Stromal cell of bone marrow (primary cell): ENCODE measurements around the gene TBC1D9B.

Experiments used
- DNase-seq: peaks from one replicate; pipeline ENCODE4 v3.0.0-alpha.2; 2012; ENCODE audit warnings: low read depth

Gene TBC1D9B

DNA sequence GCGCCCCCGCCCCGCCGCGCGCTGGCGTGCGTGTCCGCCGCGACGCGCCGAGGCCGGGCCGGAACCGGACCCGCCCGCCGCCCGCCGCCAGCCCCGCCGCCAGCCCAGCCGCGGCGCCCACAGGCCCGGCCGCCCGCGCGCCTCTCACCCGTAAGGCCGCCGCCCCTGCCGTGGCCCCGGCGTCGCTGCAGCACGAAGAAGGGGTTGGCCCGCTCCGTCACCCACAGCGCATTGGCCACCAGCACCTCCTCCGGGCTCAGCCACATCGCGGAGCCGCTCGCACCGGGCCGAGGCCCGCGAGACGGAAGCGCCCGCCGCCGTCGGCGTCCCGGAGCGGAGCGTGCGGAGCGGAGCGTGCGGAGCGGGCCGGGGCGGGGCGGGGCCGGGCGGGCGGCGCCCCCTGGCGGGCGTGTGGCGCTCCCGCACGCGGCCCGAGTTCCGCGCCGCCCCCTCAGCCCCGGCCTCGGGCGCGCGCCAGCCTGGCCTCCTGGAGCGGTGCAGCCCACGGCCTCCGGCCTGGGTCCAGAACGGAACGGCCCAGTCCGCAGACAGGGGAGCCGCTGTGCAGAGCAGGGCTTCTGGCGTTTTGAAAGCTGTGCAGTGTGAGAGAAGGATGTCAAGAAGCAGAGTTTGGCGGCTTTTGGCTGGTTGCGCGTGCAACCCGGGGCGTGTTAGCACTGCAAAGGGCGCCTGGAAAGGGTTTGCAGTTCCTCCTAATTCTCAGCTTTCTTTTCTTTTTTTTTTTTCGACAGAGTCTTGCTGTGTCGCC, at the start of gene TBC1D9B:
TSS of gene TBC1D9B (minus strand) at position 342 of the 769 bp plus-strand sequence. CDS start at position 266, 76 bp downstream.
- DNase-seq = peak; percentile 39

DNA sequence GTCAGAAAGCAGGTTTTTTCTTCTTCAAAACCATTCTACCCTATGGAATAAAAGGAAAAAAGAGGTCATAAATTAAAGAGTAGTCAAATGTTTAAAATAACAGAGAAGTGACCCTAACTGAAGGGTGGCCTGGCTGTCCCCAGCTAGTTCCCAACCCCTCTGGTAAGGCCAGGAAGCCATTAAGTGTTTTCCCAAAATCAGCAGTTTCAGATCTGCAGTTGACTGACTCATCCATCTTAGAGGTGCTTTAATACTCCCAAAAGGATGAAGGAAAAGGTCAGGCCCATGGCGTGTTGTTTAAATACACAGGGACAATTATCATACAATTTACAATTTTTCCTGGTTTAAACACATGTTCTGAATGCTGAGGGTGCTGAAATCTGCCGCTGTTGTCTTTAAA, 47.9 kb upstream of the TBC1D9B start:
- DNase-seq = no peak

DNA sequence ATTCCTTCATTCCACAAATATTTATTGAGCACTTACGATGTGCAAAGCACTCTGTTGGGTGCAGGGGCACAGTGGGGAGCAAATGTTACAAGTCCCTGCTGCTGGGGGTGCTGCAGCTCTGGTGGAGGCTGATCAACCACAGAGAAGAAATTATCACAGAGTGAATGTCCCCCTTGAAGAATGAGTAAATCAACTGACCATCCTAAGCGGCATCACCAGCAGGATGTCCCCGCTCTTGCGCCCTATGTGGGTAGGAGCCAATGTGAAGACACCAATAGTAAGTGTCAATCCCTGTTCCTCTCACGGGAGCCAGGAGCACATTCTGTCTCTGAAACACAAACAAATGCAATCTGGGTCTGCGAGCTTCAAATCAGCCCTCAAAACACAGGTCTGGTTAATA, 47.4 kb upstream of the TBC1D9B start:
- DNase-seq = no peak

DNA sequence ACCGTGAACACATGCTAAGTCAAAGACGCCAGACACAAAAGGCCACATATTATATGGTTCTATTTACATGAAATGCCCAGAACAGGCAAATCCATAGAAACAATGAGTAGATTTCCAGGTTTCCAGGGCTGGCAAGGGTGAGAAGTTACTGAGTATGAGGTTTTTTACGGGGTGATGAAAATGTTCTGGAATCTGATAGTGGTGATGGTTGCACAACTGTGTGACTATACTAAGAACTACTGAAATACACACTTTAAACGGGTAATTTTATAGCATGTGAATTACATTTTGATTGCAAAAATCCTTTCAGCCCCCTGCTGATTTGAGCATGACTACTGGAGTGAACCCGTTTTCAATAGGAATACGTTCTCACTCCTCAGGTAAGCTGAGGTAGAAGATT, 46.7 kb upstream of the TBC1D9B start:
- no peak for DNase-seq

DNA sequence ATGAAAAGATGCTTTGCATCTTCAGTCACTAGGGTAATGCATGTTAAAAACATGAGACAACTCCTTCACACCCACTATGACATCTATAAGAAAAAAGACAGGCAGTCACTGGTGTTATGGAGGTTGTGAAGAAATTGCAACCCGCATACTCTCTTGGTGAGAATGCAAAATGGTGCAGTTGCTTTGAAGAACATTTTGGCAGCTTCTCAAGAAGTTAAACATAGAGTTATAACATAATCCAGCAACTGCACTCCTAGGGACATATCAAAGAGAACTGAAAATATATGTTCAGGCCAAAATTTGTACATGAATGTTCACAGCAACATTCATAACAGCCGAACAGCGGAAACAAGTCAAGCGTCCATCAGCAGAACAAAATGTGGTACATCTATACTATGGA, 46.3 kb upstream of the TBC1D9B start:
- no peak for DNase-seq

DNA sequence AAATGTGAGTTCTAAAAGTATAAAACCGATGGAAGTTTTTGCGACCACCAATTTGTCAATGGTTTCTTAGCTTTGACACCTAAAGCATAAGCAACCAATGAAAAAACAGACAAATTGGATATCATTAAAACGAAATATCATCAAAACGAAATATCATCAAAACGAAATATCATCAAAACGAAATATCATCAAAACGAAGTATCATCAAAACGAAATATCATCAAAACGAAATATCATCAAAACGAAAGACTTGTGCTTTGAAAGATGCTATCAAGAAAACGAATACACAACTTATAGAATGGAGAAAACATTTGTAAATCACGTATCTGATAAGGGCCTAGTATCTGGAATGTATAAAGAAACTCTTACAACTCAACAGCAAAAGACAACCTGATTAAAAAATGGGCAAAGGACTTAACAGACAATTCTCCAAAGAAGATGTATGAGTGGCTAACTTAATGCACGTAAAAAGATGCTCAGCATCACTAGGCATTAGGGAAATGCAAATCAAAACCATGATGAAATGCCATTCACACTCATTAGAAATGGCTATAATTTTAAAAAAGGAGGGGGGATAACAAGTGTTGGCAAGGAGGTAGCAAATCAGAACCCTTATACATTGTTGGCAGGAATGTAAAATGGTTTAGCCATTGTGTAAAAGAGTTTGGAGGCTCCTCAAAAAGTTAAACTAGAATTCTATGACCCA, 29.4 kb upstream of the TBC1D9B start:
- DNase-seq = no peak

DNA sequence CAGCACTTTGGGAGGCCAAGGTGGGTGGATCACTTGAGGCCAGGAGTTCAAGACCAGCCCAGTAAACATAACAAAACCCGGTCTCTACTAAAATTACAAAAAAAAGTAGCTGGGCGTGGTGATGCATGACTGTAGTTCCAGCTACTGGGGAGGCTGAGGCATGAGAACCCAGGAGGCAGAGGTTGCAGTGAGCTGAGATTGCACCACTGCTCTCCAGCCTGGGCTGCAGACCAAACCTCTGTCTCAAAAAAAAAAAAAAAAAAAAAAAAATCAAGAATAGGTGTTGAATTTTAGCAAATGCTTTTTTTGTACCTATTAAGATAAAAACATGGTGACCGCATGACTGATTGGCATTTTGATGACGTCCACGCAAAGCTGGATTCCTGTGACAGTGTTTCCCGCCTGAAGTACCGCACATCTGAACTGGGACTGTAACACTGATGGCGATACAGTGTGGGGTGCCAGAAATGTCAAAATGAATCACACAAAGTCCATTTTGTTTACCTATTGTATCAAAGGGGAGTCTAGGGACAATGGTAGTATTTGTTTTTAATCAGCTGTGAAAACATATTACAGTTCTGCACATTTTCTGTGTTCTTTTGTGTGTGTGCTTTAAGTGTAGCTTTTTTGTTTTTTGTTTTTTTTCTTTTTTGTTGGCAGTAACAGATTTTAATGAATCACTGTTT, 23.2 kb upstream of the TBC1D9B start:
- DNase-seq = no peak

DNA sequence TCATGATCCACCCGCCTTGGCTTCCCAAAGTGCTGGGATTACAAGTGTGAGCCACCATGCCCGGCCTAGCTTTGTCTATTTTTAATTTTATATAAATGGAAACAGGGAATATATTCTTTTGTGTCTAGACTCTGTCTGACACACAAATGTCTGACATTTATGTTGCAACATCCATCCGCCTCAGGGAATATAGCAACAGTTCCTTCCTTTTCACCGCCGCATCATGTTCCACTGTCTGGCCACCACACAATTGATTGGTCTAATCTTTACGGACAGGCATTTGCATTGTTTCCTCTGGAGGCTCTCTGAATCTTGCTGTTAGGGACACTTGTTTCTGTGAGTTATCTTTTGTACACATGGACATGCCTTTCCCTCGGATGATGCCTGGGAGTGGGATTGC, 20.1 kb upstream of the TBC1D9B start:
- DNase-seq = no peak

DNA sequence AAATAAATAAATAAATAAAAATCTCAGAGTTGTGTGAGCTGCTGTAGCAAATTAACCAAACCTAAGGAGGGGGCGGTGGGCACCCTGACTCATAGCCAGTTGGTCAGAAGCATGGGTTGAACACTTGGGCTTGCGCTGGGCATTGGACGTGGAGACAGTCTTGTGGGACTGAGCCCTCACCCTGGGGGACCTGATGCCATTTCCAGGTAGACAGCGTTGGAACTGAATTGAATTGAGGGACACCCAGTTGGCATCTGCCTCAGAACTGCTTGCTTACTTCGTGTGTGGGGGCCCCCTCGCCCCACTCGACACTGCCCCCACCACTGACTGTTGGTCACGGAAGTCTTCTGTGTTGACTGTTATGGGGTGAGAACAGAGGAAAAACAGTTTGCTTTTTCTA, 19.0 kb upstream of the TBC1D9B start:
- no peak for DNase-seq

DNA sequence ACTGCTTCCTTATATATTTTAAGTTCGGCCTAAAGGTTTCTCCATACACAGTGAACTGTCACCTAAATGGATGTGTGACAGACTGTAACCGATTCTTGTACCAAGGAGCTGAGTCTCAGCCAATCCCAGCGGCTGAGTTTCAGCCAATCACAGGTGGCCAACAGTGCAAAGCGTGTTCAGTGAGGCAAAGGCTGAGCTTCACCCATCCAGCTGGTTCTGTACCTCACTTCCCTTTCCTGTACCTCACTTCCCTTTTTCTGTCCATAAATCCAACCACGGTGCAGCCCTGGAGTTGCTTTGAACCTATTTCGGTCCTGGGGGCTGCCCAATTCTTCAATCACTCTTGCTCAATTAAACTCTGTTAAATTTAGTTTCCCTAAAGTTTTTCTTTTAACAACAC, 15.7 kb upstream of the TBC1D9B start:
- no peak for DNase-seq

DNA sequence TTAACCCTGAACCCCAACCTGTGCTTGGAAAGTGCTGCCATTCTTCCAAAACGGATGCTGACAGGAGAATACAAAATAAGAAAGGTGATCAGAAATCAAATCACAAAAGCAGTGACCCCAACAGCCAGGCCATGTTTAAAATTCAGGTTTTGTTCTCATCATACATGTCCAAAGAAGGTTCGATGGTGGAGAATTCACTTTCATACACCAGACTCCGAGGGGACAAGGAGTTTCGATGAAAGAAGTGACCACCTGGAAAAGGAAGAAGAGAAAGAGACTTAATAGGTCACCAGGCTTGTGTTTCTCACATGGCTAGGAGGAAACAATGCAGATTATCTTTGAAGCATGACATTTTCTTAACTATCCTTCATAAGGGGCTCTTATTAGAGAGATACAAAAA, 12.5 kb upstream of the TBC1D9B start:
- no peak for DNase-seq

DNA sequence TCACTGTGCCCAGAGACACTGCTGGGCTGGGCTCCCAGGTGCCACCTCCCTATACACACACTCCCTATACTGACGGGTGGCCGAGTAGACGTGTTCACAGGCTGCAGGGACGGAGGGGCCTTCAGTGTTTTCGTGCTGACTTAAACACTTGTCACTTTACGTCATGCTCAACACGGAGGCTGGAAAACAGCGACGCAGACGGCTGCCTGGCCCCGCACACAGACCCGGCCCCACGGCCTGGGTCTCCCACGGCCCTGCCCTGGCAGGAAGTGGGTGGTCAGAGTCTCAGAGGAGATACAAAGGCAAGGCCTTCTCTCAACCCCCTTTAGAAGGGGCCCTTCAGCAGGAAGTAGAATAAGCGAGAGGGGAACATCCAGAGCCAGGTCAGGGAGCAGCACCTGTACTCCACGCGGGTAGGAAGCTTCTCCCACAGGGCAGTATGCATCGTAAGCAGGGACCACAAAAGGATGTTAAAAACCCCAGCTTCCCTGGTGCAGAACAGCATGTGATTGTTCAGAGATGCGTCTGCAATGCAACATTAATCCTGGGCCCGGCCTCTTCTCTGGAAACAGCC, 11.9 kb upstream of the TBC1D9B start:
- no peak for DNase-seq

DNA sequence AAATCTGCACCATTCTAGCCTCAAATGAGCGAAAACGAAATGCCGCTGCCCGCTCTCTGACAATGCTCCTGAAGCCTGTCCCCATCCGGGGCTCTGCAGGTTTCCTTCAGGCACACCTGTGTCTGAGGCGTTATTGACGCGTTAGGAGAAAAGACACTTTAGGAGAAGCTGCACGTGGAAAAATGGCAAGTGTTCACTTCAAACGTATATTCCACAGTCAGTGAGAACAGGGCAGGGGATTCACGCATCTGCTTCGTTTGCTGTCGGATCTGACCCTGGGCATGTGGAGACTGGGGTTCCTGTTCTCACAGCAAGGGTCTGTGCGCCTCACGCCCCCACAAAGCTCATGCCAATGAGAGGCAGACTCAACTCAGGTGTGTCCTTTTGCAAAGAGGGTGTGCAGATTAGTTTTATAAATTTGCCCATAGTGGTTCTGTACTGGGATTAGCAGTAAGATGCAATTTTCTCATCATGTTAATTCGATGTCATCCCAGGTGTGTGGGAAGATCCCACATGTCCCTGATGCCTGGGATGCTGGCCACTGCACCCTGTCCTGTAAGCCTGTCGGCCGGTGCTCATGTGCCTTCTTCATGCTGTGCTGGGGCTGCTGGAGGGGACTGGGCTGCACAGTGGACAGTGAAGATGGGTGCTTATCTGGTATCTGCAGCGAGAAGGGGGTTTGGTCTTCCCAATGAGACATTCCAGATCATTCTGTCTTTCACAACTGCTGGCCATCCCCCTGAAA, 11.2 kb upstream of the TBC1D9B start:
- no peak for DNase-seq

DNA sequence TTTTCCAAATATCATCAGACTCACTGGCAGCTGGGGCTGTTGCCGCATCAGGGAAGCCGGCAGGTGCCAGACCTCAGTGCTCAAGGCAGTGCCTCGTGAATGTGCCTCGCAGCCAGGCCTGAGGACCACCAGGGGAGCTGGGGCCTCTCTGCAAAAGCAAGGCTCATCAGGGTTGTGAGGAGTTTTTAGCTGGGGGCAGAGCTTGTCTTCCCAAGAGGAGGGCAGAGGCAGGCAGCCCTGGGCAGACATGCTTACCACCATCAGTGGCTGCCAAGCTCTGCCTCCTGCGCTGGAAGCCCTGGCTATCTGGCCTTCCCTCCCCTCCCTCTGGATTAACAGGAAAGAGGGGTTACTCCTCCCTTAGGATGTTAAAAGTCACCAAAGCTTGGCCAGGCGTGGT, 8.8 kb upstream of the TBC1D9B start:
- DNase-seq = no peak

DNA sequence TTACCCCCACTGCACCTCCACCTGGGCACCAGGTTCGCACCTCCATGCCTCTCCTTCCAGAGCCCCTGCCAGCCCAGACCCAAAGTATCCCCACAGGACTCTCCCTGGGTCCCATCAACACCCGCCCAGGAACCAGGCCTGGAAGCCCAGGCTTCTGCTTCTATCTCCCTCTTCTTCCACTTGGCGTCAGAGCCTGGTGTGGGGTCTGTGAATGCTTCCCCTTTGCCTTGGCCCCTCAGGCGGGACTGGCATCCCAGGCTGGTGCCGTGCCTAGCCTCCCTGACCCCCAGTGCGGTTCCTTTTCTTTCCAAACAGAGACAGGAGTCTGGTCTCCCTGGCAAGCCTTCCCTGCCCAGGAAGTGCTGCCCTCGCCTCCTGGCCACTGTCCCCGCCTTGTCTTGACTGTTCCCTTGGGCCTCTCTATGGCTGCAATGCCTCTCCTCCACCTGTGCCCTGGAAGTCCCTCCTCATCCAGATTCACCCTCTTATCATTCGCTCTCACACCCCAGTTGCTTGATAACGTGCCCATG, 7.8 kb upstream of the TBC1D9B start:
- no peak for DNase-seq

DNA sequence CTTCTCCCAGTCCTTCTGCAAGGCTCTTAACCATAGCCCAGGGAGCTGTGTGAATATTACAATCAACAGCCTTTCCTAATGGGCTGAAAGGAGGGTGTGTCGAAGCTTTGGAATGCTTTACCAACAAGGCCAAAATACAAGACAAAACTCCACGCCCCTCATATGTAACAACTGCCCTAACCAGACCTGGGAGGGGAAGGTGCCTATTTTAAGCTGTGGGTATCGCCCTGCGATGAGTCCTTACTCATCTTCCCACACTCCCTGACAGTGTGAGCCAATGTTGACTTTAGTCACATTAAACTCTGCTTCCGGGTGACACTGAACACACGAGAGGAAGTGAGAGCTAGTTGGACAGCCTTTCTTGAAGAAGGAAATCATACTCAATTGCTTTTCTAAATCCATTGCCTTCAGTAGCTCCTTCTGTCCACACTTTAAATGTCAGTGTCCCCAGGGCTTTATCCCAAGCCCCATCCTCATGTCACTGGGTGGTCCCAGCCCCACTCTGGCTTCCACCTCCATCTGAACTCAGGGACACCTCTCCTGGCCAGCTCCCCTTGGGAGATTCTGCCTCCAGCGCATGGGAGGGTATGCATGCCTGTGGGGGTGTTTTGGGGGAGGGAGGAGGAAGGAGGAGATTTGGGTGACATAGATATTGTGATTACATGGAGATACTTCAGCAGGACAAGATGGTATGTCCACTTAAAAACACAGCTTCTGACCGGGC, 6.5 kb upstream of the TBC1D9B start:
- DNase-seq = peak; percentile 33

DNA sequence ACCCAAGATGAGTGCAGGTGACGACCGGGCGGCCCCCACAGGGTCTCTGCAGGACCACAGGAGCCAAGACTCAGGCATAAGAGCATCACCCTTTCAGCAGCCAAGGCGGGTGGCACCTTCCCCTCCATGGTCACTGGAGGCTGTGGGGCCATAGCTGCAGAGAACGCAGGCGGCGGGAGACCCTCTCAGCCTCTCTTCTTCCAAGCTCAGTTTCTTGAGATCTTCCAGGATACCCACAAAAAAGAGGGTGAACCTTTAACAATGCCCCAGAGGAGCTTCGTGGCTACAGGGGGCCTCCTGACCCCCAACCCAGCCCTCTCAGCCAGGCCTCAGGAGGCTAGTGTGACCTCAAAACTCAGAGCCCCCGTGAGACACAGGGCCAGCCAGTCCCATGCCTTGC, 5.8 kb upstream of the TBC1D9B start:
- DNase-seq = no peak

DNA sequence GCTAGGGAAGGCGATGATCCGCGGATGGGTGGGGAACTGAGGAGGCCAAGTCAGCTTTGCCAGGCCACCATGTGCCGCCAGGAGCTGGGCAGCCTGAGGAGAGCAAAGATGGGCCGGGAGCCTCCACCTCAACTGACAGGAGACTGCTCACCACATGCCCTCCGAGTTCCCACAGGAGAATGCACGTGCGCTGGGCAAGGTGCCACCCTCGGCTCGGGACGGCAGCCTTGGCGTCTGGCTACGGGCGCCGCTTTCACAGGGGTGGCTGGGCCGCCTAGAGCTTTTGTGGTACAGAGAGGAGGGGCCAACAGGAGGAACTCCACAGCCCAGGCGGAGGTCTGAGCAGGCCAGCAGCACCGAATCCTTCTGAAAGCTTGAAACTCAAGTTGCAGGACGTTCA, 5.3 kb upstream of the TBC1D9B start:
- DNase-seq = no peak

DNA sequence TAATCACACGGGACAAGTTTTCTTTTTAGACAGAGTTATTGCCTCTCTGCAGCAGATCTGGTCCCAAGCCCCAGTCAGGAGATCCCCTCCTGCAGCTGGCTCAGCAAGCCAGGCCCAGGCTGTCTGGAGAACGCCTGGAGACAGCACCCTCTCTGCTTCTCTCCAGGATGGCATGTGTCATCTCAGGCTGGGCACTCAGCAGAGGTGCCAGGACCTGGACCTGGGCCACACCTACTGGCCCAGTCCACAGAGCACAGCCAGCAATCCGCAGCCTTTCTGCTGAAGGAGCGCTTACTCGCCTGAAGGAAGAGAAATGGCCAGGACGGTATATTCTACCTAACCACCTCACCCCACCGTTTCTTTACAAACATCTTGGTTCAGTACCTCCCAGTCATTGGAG, 4.7 kb upstream of the TBC1D9B start:
- DNase-seq = no peak

DNA sequence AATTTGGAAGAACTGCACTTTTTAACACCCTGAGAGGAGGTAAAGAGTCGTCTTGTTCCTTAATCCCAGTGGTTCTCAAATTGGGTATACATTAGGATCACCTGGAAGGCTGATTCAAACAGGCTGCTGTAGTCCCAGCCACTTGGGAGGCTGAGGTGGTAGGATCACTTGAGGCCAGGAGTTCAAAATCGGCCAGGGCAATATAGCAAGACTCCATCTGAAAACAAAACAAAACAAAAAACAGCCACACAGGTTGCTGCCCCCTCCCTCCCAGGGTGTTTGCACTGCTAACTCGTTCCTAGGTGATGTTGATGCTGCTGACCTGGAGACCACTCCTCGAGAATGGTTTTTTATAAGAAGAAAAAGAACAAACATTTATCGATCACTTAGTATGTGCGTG, 1.5 kb upstream of the TBC1D9B start:
- no peak for DNase-seq

DNA sequence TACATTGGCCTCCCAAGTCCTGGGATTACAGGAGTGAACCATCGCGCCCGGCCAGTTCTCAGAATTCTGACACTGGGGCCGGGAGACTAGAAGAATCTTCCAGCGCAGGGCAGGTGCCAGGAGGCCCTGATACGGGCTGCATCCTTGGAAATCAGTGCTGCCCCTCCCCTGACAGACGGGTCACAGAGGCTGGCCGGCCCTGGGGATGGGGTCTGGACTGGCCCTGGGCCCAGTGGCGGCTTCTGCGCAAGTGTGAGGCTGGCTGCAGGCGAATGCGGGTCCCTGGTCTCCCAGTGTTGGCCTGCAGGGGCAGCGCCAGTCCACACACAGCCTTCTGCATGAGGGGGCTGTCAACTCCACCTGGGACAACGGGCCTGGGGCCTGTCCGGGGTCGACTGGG, 831 bp upstream of the TBC1D9B start:
- no peak for DNase-seq
